Activated naive CD4-positive, alpha-beta T cell treated with anti-CD3 and anti-CD28 coated beads, Interleukin-2, amount 10 ng/mL, durations not matched to agents 7 days and 5 days (primary cell): ENCODE results near the gene OTUB2.

Experiments used
- CTCF ChIA-PET: fragments of 350-600 bp; sonication (Branson Sonifier 250); formaldehyde crosslinking; loops from one replicate; lab custom pipeline; 2021; ENCODE audit warnings: antibody characterized with exemption; lab: Charles Lee
- DNase-seq: peaks from one replicate; pipeline ENCODE4 v3.0.0-alpha.2; 2020
- H3K27ac Mint-ChIP-seq: one replicate; pipeline ENCODE4 v1.8.0; 2021; ENCODE audit warnings: mild to moderate bottlenecking, moderate library complexity, mixed read lengths
- H3K27me3 Mint-ChIP-seq: one replicate; pipeline ENCODE4 v1.8.0; 2021; ENCODE audit warnings: mild to moderate bottlenecking, mixed read lengths
- H3K36me3 Mint-ChIP-seq: one replicate; pipeline ENCODE4 v1.8.0; 2021; ENCODE audit warnings: mixed read lengths
- H3K4me1 Mint-ChIP-seq: one replicate; pipeline ENCODE4 v1.8.0; 2021; ENCODE audit warnings: mixed read lengths
- H3K4me3 Mint-ChIP-seq: one replicate; pipeline ENCODE4 v1.8.0; 2021; ENCODE audit warnings: mild to moderate bottlenecking, moderate library complexity, mixed read lengths
- H3K9me3 Mint-ChIP-seq: one replicate; pipeline ENCODE4 v1.8.0; 2021; ENCODE audit warnings: mixed read lengths

The OTUB2 gene

DNA sequence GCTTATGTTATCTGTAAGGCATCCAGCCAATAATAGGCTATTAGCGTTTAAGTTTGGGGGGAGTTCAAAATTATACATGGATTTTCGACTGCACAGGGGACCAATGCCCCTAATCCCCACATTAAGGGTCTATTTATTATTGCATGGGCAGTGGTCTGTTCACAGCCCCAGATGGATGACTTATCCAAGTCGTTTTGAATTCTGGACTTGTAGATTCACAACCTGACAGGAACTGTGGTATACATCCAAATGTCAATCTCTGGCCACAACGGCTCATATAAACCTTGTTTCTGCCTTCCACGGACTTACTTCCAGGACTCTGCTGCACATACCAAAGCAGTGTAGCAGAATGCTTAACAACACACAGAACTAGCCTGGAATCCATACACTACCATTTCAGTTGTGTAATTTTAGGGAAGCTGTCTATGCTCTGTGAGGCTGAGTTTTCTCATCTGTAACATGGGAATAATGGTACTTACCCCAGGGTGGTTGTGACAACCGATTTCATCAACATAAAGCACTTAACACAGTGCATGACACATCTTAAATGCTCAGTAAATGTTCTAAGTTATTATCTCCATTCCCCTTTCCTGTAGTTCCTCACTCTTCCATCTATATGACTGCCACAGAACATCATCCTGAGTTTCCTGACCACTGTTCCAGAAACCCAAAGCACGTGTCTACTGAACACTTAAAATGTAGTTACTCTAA, 51.1 kb downstream of the OTUB2 start:
- H3K36me3 Mint-ChIP-seq: peaks cover 72% of the 10 kb centered on the region

GRCh38 chr14:94077823-94078222, 51.7 kb downstream of the OTUB2 start:
- CTCF ChIA-PET: interaction anchor here (2.0 kb wide), 1 partner anchor 21 kb away, joined by 5 read pairs; no protein-coding TSS in a partner anchor
- H3K4me3 Mint-ChIP-seq: peak overlapping the region; percentile 97
- H3K27ac Mint-ChIP-seq: no peak overlapping the region
- no peaks in the 10 kb centered on the region for H3K27me3 Mint-ChIP-seq
- H3K36me3 Mint-ChIP-seq: peaks cover 71% of the 10 kb centered on the region
- peaks cover 15% of the 10 kb centered on the region for H3K9me3 Mint-ChIP-seq
- DNase-seq: no peak
- H3K4me1 Mint-ChIP-seq: peaks cover 68% of the 10 kb centered on the region

More for the DNA sequence above, 51.1 kb downstream of the OTUB2 start:
- no peak for DNase-seq
- H3K27ac Mint-ChIP-seq: no peak overlapping the region
- peak overlapping the region; percentile 33 for H3K4me3 Mint-ChIP-seq
- H3K27me3 Mint-ChIP-seq: no peaks in the 10 kb centered on the region
- CTCF ChIA-PET: interaction anchor here (2.0 kb wide), 1 partner anchor 20 kb away, joined by 5 read pairs; no protein-coding TSS in a partner anchor
- H3K9me3 Mint-ChIP-seq: peaks cover 17% of the 10 kb centered on the region
- H3K4me1 Mint-ChIP-seq: peaks cover 64% of the 10 kb centered on the region

DNA sequence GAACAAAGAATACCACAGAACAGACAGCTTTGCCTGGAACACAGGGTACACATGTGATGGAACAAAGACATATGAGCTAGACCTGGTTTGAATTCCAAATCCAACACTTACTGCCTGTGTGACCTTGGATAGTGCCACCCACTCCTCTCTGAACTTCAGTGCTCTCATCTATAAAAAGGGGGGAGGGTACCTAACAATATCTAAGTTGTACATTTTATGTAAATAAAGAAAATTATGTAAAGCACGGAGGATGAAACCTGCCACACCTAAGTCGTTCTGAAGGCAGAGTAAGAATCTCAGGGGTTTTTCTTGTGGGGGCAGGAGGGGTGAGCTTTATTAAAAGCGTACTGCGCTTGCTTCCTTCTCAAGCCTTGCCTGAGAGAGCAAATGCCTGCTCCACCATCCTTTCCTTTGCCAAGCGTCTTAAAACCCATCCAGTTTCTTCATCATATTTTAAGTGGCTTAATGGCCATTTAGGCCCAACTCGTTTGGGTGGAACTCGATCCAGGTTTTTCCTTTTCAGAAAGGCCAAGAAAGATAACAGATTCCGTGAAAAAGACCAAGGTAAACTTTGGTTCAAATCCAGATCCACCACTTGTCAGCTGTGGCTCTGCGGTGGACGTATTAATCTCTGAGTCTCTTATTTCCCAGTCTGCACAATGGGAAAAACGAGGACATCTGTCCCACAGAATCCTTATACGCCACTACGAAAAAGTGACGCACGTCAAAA, 53.9 kb downstream of the OTUB2 start:
- no peak for DNase-seq
- H3K4me3 Mint-ChIP-seq: peak overlapping the region; percentile 97
- peaks cover 7% of the 10 kb centered on the region for H3K9me3 Mint-ChIP-seq
- CTCF ChIA-PET: interaction anchor here (0.8 to 2.2 kb wide), 5 partner anchors 14 to 140 kb away, joined by 3 to 10 read pairs (median 8); no protein-coding TSS in a partner anchor
- H3K4me1 Mint-ChIP-seq: peaks cover 70% of the 10 kb centered on the region
- H3K27ac Mint-ChIP-seq: peak overlapping the region; percentile 100
- H3K27me3 Mint-ChIP-seq: no peaks in the 10 kb centered on the region
- H3K36me3 Mint-ChIP-seq: peaks cover 60% of the 10 kb centered on the region

DNA sequence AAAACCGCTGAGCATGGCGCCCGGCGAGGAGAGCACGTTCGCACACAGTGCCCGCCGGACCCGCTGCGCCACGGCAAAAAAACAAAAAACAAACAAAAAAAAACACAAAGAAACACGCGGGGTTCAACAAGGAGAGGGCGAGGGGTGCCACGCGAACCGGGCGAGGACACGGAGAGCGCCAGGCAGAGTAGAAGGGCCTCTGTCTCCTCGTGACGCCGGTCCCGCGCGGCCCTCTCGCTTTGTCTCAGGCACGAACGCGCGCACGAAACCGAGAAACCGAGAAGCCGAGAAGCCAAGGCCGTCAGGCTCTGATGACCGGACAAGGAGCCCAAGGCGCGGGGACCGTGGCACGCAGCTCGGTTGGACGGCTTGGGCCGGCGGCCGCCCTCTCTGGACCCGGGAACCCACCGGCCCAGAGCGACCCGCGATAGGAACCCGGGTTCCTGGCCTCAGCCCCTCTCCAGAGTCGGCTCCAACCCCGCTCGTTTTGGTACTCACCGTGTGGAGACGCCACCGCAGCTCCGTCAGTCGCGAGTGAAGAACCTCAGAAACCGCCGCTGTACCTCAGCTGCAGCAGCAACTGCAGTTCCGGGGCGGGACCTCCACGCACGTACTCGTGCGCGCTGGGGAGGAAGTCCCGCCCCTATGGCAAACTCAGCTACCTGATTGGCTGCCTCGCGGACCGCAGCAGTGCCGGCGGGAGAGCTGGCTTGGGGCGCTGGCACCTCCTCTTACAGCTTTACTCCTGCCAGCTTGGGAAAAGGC, 54.7 kb downstream of the OTUB2 start, which contains the start of the genes DDX24 and IFI27L1:
TSS of gene DDX24 (minus strand) at position 582 of the 765 bp plus-strand sequence. CDS start 1,460 bp downstream, outside the sequence.
TSS of gene IFI27L1 (plus strand) at position 690 of the 765 bp plus-strand sequence. CDS start 15,628 bp downstream, outside the sequence.
- Mint-ChIP-seq H3K27me3 (no peaks in the 10 kb centered on the region), H3K27ac (peak within 1 kb of the TSS; percentile 100), H3K4me1 (peaks cover 63% of the 10 kb centered on the region), H3K4me3 (peak within 1 kb of the TSS; percentile 97), H3K9me3 (no peaks in the 10 kb centered on the region), H3K36me3 (peaks cover 54% of the 10 kb centered on the region)
- peak; percentile 98 for DNase-seq
- CTCF ChIA-PET: interaction anchor here (1.2 to 2.2 kb wide), 5 partner anchors 29 to 141 kb away, joined by 3 to 8 read pairs (median 4); no protein-coding TSS in a partner anchor

DNA sequence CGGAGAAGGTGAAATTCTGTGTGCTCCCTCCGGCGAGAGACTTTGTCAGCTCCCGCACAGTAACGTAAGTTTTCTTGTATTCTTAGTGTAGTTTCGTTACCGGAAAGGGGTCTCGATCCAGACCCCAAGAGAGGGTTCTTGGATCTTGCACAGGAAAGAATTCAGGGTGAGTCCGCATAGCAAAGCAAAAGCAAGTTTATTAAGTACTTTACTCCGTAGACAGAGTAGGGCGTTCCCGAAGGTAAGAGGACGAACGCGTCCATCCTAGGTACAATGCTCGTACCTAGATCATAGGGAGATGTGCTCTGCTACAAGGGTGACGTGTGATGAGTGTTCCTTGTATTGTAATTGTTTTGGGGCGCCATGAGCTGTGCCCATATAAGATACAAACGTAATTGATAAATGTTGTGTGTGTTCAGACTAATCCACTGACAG, 55.3 kb downstream of the OTUB2 start:
- CTCF ChIA-PET: interaction anchor here (0.6 to 2.2 kb wide), 9 partner anchors 29 to 1089 kb away, joined by 3 to 8 read pairs (median 4); partner anchors contain the start of gene IFI27L2
- Mint-ChIP-seq H3K27me3 (no peaks in the 10 kb centered on the region), H3K36me3 (peaks cover 52% of the 10 kb centered on the region), H3K4me3 (peak overlapping the region; percentile 97), H3K4me1 (peaks cover 59% of the 10 kb centered on the region), H3K9me3 (peaks cover 2% of the 10 kb centered on the region), H3K27ac (peak overlapping the region; percentile 100)
- no peak for DNase-seq

- Mint-ChIP-seq H3K4me3 (no peak overlapping the region), H3K4me1 (peaks cover 5% of the 10 kb centered on the region), H3K36me3 (peaks cover 12% of the 10 kb centered on the region), H3K9me3 (peaks cover 2% of the 10 kb centered on the region), H3K27ac (no peak overlapping the region), H3K27me3 (no peaks in the 10 kb centered on the region)
- DNase-seq: no peak
- CTCF ChIA-PET: no interaction called here
Observed at GRCh38 chr14:94087891-94088290, 61.8 kb downstream of the OTUB2 start.

DNA sequence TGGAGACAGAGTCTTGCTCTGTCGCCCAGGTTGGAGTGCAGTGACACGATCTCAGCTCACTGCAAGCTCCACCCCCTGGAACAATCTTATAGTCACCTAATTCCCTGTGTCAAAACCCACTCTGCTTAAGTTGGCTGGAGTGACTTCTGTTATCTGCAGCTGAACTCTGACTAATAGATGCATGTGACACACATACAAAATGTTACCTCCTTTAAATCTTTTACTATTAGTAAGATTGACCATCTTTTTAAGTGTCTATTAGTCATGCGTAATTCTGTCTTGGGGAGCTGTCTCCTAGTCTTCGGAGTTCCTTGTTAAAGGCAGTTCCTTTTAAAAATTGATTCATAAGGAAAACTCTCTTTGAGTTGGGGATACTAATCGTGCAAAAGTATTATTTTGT, 62.4 kb downstream of the OTUB2 start:
- Mint-ChIP-seq H3K9me3 (peaks cover 2% of the 10 kb centered on the region), H3K27me3 (no peaks in the 10 kb centered on the region), H3K36me3 (peaks cover 8% of the 10 kb centered on the region), H3K27ac (no peak overlapping the region), H3K4me3 (no peak overlapping the region), H3K4me1 (no peaks in the 10 kb centered on the region)
- CTCF ChIA-PET: no interaction called here
- no peak for DNase-seq

- CTCF ChIA-PET: no interaction called here
- no peak overlapping the region for H3K27ac Mint-ChIP-seq
- H3K4me1 Mint-ChIP-seq: no peaks in the 10 kb centered on the region
- H3K4me3 Mint-ChIP-seq: no peak overlapping the region
- DNase-seq: no peak
- peaks cover 2% of the 10 kb centered on the region for H3K9me3 Mint-ChIP-seq
- H3K36me3 Mint-ChIP-seq: peaks cover 9% of the 10 kb centered on the region
- H3K27me3 Mint-ChIP-seq: no peaks in the 10 kb centered on the region
Observed at GRCh38 chr14:94089479-94089878, 63.3 kb downstream of the OTUB2 start.

DNA sequence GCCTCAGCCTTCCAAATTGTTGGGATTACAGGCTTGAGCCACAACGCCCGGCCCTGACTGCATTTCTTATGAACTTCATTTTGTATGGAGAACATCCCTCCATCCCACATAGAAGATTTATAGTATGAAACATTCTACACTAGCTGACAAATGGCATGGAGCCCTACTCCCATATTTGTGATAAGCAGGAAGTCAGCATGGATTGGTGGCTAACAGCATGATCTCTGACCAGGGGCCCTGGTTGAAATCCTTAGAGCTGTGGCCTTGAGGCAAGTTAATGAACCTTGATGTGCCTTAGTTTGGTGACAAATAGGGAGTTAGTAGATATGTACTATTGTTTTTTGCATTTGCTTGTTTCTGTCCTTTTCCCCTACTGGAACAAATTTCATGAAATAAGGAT, 67.3 kb downstream of the OTUB2 start:
- H3K4me1 Mint-ChIP-seq: no peaks in the 10 kb centered on the region
- no peak for DNase-seq
- no peak overlapping the region for H3K4me3 Mint-ChIP-seq
- no peaks in the 10 kb centered on the region for H3K27me3 Mint-ChIP-seq
- H3K9me3 Mint-ChIP-seq: no peaks in the 10 kb centered on the region
- CTCF ChIA-PET: interaction anchor here (1.2 kb wide), 1 partner anchor 10 kb away, joined by 4 read pairs; no protein-coding TSS in a partner anchor
- peaks cover 5% of the 10 kb centered on the region for H3K36me3 Mint-ChIP-seq
- no peak overlapping the region for H3K27ac Mint-ChIP-seq

GRCh38 chr14:94097091-94097490, 71.0 kb downstream of the OTUB2 start:
- no peak for DNase-seq
- no peaks in the 10 kb centered on the region for H3K4me1 Mint-ChIP-seq
- H3K4me3 Mint-ChIP-seq: no peak overlapping the region
- H3K27me3 Mint-ChIP-seq: no peaks in the 10 kb centered on the region
- H3K27ac Mint-ChIP-seq: no peak overlapping the region
- CTCF ChIA-PET: no interaction called here
- H3K9me3 Mint-ChIP-seq: no peaks in the 10 kb centered on the region
- H3K36me3 Mint-ChIP-seq: peaks cover 5% of the 10 kb centered on the region
